ENCODE data around the gene UBE2QL1. TPM values are rescaled to one million over a fixed set of nuclear protein-coding genes. Genes with fewer than 3 reads are reported as not detected.

Gene UBE2QL1
- total RNA-seq, 1 experiment from 2014 or later, result 0.50 TPM

DNA sequence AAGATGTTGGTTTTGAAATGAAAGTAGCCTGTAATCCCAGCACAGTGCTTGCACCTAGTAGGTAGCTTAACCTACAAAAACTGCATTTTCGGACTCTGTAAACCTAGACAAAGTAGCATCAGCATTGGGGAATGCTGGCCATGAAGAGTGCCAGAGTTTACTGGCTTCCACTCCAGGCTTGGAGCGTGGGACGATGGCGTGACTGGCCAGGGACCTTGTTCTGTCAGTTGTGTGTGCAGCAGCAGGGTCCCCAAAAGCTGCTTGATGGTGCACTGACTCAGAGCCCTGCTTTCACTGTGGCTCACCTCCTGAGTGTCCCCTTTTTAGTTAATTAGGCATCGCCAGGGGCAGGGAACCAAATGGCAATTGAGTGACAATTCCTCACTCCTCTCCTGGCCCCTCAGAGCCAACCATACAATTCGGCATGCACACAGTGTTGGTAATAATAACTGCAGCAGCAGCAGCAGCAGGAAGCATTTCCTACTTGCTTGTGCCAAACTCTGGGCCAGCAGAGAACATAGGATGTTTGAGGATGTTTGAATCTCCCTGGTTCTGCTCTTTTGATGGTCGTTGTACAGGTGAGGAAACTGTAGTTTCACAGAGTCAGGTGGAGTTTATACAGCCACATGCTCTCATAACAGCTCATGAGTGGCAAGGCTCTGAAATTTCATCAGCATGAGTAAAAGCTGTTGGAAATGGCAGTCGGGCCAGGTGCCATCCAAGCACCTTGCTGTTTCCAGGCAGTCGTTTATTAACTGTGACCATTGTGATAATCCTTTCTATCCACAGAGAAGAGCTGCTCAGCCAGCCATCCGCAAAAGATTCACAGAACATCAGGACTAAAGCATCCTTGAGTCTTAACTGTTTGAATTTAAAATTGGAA lies 4.2 kb downstream of the UBE2QL1 start:
- POLR2A ChIA-PET, result no interaction called here
- TF ChIP-seq, protein P1, sequence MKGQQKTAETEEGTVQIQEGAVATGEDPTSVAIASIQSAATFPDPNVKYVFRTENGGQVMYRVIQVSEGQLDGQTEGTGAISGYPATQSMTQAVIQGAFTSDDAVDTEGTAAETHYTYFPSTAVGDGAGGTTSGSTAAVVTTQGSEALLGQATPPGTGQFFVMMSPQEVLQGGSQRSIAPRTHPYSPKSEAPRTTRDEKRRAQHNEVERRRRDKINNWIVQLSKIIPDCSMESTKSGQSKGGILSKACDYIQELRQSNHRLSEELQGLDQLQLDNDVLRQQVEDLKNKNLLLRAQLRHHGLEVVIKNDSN (CRISPR knock-in tag; IDR thresholded peaks at IDR 0.05), result no peak
- TF ChIP-seq NR1H2 (CRISPR knock-in tag; IDR thresholded peaks at IDR 0.05) (no peak), ELF4 (CRISPR knock-in tag; IDR thresholded peaks at IDR 0.05; ENCODE audit: low read depth) (no peak), SOX15 (CRISPR knock-in tag; IDR thresholded peaks at IDR 0.05) (no peak), RORB (CRISPR knock-in tag; IDR thresholded peaks at IDR 0.05) (no peak), TP53 (CRISPR knock-in tag; IDR thresholded peaks at IDR 0.05) (no peak)
- TF ChIP-seq, protein P2, sequence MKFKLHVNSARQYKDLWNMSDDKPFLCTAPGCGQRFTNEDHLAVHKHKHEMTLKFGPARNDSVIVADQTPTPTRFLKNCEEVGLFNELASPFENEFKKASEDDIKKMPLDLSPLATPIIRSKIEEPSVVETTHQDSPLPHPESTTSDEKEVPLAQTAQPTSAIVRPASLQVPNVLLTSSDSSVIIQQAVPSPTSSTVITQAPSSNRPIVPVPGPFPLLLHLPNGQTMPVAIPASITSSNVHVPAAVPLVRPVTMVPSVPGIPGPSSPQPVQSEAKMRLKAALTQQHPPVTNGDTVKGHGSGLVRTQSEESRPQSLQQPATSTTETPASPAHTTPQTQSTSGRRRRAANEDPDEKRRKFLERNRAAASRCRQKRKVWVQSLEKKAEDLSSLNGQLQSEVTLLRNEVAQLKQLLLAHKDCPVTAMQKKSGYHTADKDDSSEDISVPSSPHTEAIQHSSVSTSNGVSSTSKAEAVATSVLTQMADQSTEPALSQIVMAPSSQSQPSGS (CRISPR knock-in tag; IDR thresholded peaks at IDR 0.05; ENCODE audit: borderline replicate concordance, low read depth), result no peak
- TF ChIP-seq, protein P3, sequence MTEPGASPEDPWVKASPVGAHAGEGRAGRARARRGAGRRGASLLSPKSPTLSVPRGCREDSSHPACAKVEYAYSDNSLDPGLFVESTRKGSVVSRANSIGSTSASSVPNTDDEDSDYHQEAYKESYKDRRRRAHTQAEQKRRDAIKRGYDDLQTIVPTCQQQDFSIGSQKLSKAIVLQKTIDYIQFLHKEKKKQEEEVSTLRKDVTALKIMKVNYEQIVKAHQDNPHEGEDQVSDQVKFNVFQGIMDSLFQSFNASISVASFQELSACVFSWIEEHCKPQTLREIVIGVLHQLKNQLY (CRISPR knock-in tag; IDR thresholded peaks at IDR 0.05), result no peak
- TF ChIP-seq, protein P4, sequence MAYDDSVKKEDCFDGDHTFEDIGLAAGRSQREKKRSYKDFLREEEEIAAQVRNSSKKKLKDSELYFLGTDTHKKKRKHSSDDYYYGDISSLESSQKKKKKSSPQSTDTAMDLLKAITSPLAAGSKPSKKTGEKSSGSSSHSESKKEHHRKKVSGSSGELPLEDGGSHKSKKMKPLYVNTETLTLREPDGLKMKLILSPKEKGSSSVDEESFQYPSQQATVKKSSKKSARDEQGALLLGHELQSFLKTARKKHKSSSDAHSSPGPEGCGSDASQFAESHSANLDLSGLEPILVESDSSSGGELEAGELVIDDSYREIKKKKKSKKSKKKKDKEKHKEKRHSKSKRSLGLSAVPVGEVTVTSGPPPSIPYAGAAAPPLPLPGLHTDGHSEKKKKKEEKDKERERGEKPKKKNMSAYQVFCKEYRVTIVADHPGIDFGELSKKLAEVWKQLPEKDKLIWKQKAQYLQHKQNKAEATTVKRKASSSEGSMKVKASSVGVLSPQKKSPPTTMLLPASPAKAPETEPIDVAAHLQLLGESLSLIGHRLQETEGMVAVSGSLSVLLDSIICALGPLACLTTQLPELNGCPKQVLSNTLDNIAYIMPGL (CRISPR knock-in tag; IDR thresholded peaks at IDR 0.05), result no peak
- TF ChIP-seq, protein P5, sequence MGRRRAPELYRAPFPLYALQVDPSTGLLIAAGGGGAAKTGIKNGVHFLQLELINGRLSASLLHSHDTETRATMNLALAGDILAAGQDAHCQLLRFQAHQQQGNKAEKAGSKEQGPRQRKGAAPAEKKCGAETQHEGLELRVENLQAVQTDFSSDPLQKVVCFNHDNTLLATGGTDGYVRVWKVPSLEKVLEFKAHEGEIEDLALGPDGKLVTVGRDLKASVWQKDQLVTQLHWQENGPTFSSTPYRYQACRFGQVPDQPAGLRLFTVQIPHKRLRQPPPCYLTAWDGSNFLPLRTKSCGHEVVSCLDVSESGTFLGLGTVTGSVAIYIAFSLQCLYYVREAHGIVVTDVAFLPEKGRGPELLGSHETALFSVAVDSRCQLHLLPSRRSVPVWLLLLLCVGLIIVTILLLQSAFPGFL (CRISPR knock-in tag; IDR thresholded peaks at IDR 0.05; ENCODE audit: borderline replicate concordance), result no peak
- DNase-seq (ENCODE audit: low spot score) (no peak), ATAC-seq (no peak)
- no peaks in the 10 kb centered on the region for H3K9me3 Mint-ChIP-seq
- peaks cover 78% of the 10 kb centered on the region for H3K27me3 Mint-ChIP-seq (ENCODE audit: low read depth)
- no peak overlapping the region for H3K27ac Mint-ChIP-seq
- no peaks in the 10 kb centered on the region for H3K36me3 Mint-ChIP-seq
- no peak overlapping the region for H3K4me3 Mint-ChIP-seq
- CTCF ChIA-PET, result no interaction called here
- H3K4me1 Mint-ChIP-seq, result peaks cover 19% of the 10 kb centered on the region

DNA sequence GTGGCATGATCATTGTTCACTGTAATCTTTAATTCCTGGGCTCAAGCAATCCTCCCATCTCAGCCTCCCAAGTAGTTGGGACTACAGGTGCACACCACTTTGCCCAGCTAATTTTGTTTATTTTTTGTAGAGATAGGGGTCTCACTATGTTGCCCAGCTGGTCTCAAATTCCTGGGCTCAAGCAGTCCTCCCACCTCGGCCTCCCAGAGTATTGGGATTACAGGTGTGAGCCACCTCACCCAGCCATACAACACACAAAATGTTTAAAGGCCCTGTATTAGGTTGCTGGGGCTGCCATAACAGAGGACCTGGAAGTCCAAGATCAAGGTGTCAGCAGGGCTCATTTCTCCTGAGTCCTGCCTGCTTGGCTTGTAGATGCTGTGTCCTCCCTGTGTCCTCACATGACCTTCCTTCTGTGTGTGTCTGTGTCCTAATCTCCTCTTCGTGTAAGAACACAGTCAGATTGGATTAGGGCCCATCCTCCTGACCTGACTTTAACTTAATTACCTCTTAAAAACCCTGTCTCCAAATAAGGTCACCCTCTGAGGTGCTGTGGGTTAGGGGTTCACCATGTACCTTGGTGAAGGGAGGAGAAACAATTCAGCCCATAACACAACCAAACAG lies 5.4 kb downstream of the UBE2QL1 start:
- Mint-ChIP-seq H3K36me3 (no peaks in the 10 kb centered on the region), H3K27me3 (ENCODE audit: low read depth) (peaks cover 81% of the 10 kb centered on the region), H3K27ac (no peak overlapping the region), H3K4me3 (no peak overlapping the region), H3K4me1 (peaks cover 19% of the 10 kb centered on the region), H3K9me3 (no peaks in the 10 kb centered on the region)
- POLR2A ChIA-PET, result no interaction called here
- DNase-seq (ENCODE audit: low spot score) (no peak), ATAC-seq (no peak)
- CTCF ChIA-PET, result interaction anchor here (1.9 kb wide), 1 partner anchor 567 kb away, joined by 4 read pairs; no protein-coding TSS in a partner anchor
- no peak for TF ChIP-seq ZNF263 (CRISPR knock-in tag; IDR thresholded peaks at IDR 0.05; ENCODE audit: low read depth)
- TF ChIP-seq, protein P4 (CRISPR knock-in tag; IDR thresholded peaks at IDR 0.05), result no peak
- no peak for TF ChIP-seq ZNF232 (CRISPR knock-in tag; IDR thresholded peaks at IDR 0.05)
- TF ChIP-seq, protein P6, sequence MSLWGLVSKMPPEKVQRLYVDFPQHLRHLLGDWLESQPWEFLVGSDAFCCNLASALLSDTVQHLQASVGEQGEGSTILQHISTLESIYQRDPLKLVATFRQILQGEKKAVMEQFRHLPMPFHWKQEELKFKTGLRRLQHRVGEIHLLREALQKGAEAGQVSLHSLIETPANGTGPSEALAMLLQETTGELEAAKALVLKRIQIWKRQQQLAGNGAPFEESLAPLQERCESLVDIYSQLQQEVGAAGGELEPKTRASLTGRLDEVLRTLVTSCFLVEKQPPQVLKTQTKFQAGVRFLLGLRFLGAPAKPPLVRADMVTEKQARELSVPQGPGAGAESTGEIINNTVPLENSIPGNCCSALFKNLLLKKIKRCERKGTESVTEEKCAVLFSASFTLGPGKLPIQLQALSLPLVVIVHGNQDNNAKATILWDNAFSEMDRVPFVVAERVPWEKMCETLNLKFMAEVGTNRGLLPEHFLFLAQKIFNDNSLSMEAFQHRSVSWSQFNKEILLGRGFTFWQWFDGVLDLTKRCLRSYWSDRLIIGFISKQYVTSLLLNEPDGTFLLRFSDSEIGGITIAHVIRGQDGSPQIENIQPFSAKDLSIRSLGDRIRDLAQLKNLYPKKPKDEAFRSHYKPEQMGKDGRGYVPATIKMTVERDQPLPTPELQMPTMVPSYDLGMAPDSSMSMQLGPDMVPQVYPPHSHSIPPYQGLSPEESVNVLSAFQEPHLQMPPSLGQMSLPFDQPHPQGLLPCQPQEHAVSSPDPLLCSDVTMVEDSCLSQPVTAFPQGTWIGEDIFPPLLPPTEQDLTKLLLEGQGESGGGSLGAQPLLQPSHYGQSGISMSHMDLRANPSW (CRISPR knock-in tag; conservative IDR thresholded peaks at IDR 0.05; ENCODE audit: low read depth), result no peak
- TF ChIP-seq NFATC4 (CRISPR knock-in tag; IDR thresholded peaks at IDR 0.05), result no peak
- TF ChIP-seq ZNF317 (CRISPR knock-in tag; IDR thresholded peaks at IDR 0.05; ENCODE audit: borderline replicate concordance, low read depth), result no peak
- no peak for TF ChIP-seq ZNF423 (CRISPR knock-in tag; IDR thresholded peaks at IDR 0.05)
- TF ChIP-seq, protein P7, sequence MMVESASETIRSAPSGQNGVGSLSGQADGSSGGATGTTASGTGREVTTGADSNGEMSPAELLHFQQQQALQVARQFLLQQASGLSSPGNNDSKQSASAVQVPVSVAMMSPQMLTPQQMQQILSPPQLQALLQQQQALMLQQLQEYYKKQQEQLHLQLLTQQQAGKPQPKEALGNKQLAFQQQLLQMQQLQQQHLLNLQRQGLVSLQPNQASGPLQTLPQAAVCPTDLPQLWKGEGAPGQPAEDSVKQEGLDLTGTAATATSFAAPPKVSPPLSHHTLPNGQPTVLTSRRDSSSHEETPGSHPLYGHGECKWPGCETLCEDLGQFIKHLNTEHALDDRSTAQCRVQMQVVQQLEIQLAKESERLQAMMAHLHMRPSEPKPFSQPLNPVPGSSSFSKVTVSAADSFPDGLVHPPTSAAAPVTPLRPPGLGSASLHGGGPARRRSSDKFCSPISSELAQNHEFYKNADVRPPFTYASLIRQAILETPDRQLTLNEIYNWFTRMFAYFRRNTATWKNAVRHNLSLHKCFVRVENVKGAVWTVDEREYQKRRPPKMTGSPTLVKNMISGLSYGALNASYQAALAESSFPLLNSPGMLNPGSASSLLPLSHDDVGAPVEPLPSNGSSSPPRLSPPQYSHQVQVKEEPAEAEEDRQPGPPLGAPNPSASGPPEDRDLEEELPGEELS (CRISPR knock-in tag; IDR thresholded peaks at IDR 0.05), result no peak
- no peak for TF ChIP-seq ZNF121 (CRISPR knock-in tag; IDR thresholded peaks at IDR 0.05)
- no peak for TF ChIP-seq TEAD4 (CRISPR knock-in tag; IDR thresholded peaks at IDR 0.05)

Measured in WTC11 (cell line).